CD14-positive monocyte (primary cell): Measurements from ENCODE around the gene INO80C. TPM values are rescaled to one million over a fixed set of nuclear protein-coding genes. Genes with fewer than 3 reads are reported as not detected.

ENCODE experiments used
- DNase-seq, 3 donors: peaks; one replicate each; pipeline ENCODE4 v3.0.0-alpha.2; 2011 to 2022
- H2AFZ ChIP-seq: 2 replicates; pipeline ENCODE4 v1.6.0; 2012; ENCODE audit warnings: mild to moderate bottlenecking, low read depth, low read length, inconsistent platforms; ENCODE audit not compliant: insufficient read depth, poor library complexity, severe bottlenecking
- H3K27ac ChIP-seq, 2 donors: 1 replicate in 1 of 2; 2 replicates in 1 of 2; pipeline ENCODE4 v1.5.1; 2012 to 2013; ENCODE audit warnings: low read length in 2 of 2, control low read depth in 1 of 2, inconsistent platforms in 1 of 2, low read depth in 1 of 2, mild to moderate bottlenecking in 1 of 2
- H3K27me3 ChIP-seq, 2 donors: one replicate each; pipeline versions ENCODE4 v1.6.0 to v1.6.1; 2011 to 2013; ENCODE audit warnings: low read length in 2 of 2; ENCODE audit not compliant: control insufficient read depth in 2 of 2, insufficient read depth in 2 of 2
- H3K36me3 ChIP-seq, 2 donors: replicated peaks in 1 of 2; 1 replicate in 1 of 2; 2 replicates in 1 of 2; pipeline versions ENCODE4 v1.5.1 to v1.6.1; 2012 to 2013; ENCODE audit warnings: low read length in 2 of 2, control low read depth in 1 of 2, inconsistent platforms in 1 of 2, mild to moderate bottlenecking in 1 of 2; ENCODE audit not compliant: insufficient read depth in 2 of 2, control insufficient read depth in 1 of 2
- H3K4me1 ChIP-seq, 2 donors: 1 replicate in 1 of 2; 2 replicates in 1 of 2; pipeline versions ENCODE4 v1.5.1 to v1.6.1; 2012 to 2013; ENCODE audit warnings: low read length in 2 of 2, control low read depth in 1 of 2, inconsistent platforms in 1 of 2, mild to moderate bottlenecking in 1 of 2, moderate library complexity in 1 of 2; ENCODE audit not compliant: insufficient read depth in 2 of 2, control insufficient read depth in 1 of 2
- H3K4me2 ChIP-seq: replicated peaks from 2 replicates; pipeline ENCODE3; 2012; ENCODE audit warnings: low read length, moderate library complexity, mild to moderate bottlenecking; ENCODE audit not compliant: poor library complexity, severe bottlenecking; ENCODE audit errors: extremely low read depth
- H3K4me3 ChIP-seq, 3 experiments: fragments of 200-600 bp in 1 of 3; sonication (generic) in 1 of 3; replicated peaks in 1 of 3; 1 replicate in 2 of 3; 2 replicates in 1 of 3; pipeline ENCODE4 v1.5.1; 2011 to 2013; ENCODE audit warnings: low read length in 3 of 3, mild to moderate bottlenecking in 3 of 3, control low read depth in 2 of 3, low read depth in 2 of 3, inconsistent platforms in 1 of 3, moderate library complexity in 1 of 3
- H3K79me2 ChIP-seq: 2 replicates; pipeline ENCODE4 v1.6.0; 2012; ENCODE audit warnings: mild to moderate bottlenecking, control low read depth, inconsistent platforms, low read length, moderate library complexity; ENCODE audit not compliant: insufficient read depth
- H3K9ac ChIP-seq: 2 replicates; pipeline ENCODE4 v1.6.0; 2017; ENCODE audit warnings: low read length, mild to moderate bottlenecking; ENCODE audit not compliant: insufficient read depth, poor library complexity, severe bottlenecking
- H3K9me3 ChIP-seq, 2 donors: replicated peaks in 1 of 2; 1 replicate in 1 of 2; 2 replicates in 1 of 2; pipeline versions ENCODE4 v1.5.1 to v1.6.1; 2012 to 2013; ENCODE audit warnings: low read length in 2 of 2, control low read depth in 1 of 2; ENCODE audit not compliant: control insufficient read depth in 1 of 2, insufficient read depth in 1 of 2
- H4K20me1 ChIP-seq: 2 replicates; pipeline ENCODE4 v1.6.0; 2012; ENCODE audit warnings: mild to moderate bottlenecking, low read length, control low read depth, moderate library complexity; ENCODE audit not compliant: insufficient read depth
- H3K27ac Mint-ChIP-seq, 7 donors: one replicate each; pipeline ENCODE4 v1.8.0; 2020; ENCODE audit warnings: mild to moderate bottlenecking in 7 of 7, mixed read lengths in 7 of 7, moderate library complexity in 6 of 7, inconsistent platforms in 2 of 7
- H3K27me3 Mint-ChIP-seq, 3 donors: one replicate each; pipeline ENCODE4 v1.8.0; 2021 to 2022; ENCODE audit warnings: low read depth in 3 of 3, mild to moderate bottlenecking in 3 of 3, mixed read lengths in 3 of 3, moderate library complexity in 3 of 3, inconsistent platforms in 1 of 3
- H3K36me3 Mint-ChIP-seq, 2 donors: one replicate each; pipeline ENCODE4 v1.8.0; 2020; ENCODE audit warnings: mixed read lengths in 2 of 2, inconsistent platforms in 1 of 2, mild to moderate bottlenecking in 1 of 2
- H3K4me1 Mint-ChIP-seq: one replicate; pipeline ENCODE4 v1.8.0; 2020; ENCODE audit warnings: mild to moderate bottlenecking, mixed read lengths
- H3K4me3 Mint-ChIP-seq, 2 donors: one replicate each; pipeline ENCODE4 v1.8.0; 2020; ENCODE audit warnings: mild to moderate bottlenecking in 2 of 2, mixed read lengths in 2 of 2, moderate library complexity in 1 of 2
- H3K9me3 Mint-ChIP-seq, 7 donors: one replicate each; pipeline ENCODE4 v1.8.0; 2020 to 2022; ENCODE audit warnings: mixed read lengths in 7 of 7, mild to moderate bottlenecking in 6 of 7, moderate library complexity in 6 of 7, inconsistent platforms in 2 of 7
- CTCF ChIP-seq: fragments of 200-600 bp; IDR thresholded peaks from one replicate; pipeline ENCODE4 v1.8.0; 2022; ENCODE audit warnings: antibody characterized with exemption, mild to moderate bottlenecking
- WGBS: methylation state at CpG from one replicate; pipeline ENCODE4 v1.1.5; 2013; ENCODE audit warnings: missing lambda C conversion rate; ENCODE audit not compliant: insufficient coverage; 5-methylcytosine and 5-hydroxymethylcytosine counted together
- intact Hi-C, 2 donors: fragments of 100-400 bp; cut with micrococcal nuclease; formaldehyde crosslinking; loops; one replicate each; pipeline versions ENCODE4 v1.15.0 to v1.15.1; 2023
- polyA plus RNA-seq, 3 donors: library from polyadenylated mRNA; depleted of rRNA in 1 of 3; unstranded in 2 of 3; stranded (reverse) in 1 of 3; fragments of 300-500 nt in 2 of 3; fragments of >200 nt in 1 of 3; fragmentation: Illumina TruSeq in 2 of 3; gene quantifications; 1 replicate in 2 of 3; 2 replicates in 1 of 3; pipeline ENCODE4 v1.2.3, GENCODE V29; 2012 to 2021

The INO80C gene
- polyA plus RNA-seq, 3 donors, result 17.7 to 27.9 (median 22.3) TPM

DNA sequence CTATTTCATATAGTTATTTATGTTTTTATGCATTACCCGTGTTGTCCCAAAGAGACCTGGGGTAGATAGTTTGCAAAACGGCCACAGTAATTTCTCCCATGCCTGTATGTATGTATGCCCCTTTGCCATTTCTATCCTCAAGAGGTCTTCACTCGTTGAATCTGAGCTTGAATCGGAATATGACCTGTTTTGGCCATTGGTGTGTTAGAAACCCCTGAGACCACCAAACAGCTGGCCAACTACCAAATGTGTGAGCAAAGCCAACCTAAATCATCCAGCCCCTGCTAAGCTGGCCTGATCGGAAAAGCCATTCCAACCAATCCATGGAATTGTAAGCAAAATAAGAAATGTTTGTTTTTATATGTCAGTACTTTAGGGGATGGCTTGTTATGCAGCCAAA is 23.4 kb upstream of the INO80C start:
- H3K4me2 ChIP-seq, result no peak overlapping the region
- no peaks in the 10 kb centered on the region for H3K9me3 ChIP-seq
- H3K79me2 ChIP-seq, result no peaks in the 10 kb centered on the region
- peaks cover 0 to 2% (median under 1%) of the 10 kb centered on the region in 3 donors for H3K27me3 Mint-ChIP-seq
- H3K9me3 Mint-ChIP-seq, result no peaks in the 10 kb centered on the region
- no peak overlapping the region for H3K9ac ChIP-seq
- H3K36me3 Mint-ChIP-seq, result no peaks in the 10 kb centered on the region
- H3K4me3 Mint-ChIP-seq, result no peak overlapping the region
- H3K27ac ChIP-seq, result no peak overlapping the region
- TF ChIP-seq CTCF, result no peak
- no peak overlapping the region for H2AFZ ChIP-seq
- H3K4me3 ChIP-seq, result no peak overlapping the region
- no peaks in the 10 kb centered on the region for H3K36me3 ChIP-seq
- H3K27ac Mint-ChIP-seq, result no peak overlapping the region
- no peaks in the 10 kb centered on the region for H4K20me1 ChIP-seq
- DNase-seq, result no peak
- H3K27me3 ChIP-seq, result no peaks in the 10 kb centered on the region
- H3K4me1 ChIP-seq, result peaks cover 28% of the 10 kb centered on the region in 2 donors
- intact Hi-C loops, result no loop called here
- peaks cover 38% of the 10 kb centered on the region for H3K4me1 Mint-ChIP-seq
- 100% methylated on average over 1 of the region's 5 CpGs for WGBS

DNA sequence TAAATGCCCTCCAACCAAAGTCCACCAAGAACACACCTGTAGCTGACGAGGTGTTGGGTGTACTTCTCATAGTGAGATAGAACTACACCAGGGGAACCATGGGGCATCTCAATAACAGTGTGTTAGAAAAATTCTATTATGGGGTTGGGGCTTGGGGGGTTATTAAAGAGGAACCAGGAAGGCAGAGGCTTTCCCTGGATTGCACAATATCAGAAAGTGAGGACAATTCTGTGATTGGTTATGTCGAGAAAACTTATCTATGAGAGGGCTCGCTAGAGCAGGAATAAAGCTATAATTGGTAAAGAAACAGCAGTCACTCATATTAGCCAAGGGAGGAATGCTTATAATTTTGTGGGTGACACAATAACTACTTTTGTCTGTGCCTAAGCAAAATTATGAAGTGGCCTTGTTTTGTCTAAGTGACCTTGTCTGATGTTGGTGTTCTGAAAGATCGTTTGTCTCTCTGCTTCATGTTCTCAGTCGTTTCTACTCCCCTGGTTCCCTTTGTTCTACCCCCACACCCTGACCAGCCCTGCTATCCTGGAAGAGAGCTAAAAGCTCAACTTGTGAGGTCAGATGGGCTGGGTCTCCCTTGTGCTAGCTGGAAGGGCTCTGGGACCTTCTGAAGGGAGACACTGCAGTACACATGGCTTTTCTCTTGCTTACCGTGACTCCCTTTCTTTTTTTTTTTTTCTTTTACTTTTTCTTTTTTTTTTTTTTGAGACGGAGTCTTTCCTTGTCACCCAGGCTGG is 21.6 kb upstream of the INO80C start:
- no peak overlapping the region for H3K4me2 ChIP-seq
- H3K9me3 Mint-ChIP-seq, result no peaks in the 10 kb centered on the region
- no peaks in the 10 kb centered on the region for H3K36me3 Mint-ChIP-seq
- peaks cover 0 to 6% (median 2%) of the 10 kb centered on the region in 3 donors for H3K27me3 Mint-ChIP-seq
- H3K27me3 ChIP-seq, result no peaks in the 10 kb centered on the region
- WGBS, result 52% methylated on average over 3 of the region's 7 CpGs
- peaks cover 21% of the 10 kb centered on the region for H3K4me1 Mint-ChIP-seq
- DNase-seq, result peak in 1 of 3 donors; percentile 51
- no peaks in the 10 kb centered on the region for H3K79me2 ChIP-seq
- no peak for TF ChIP-seq CTCF
- H3K27ac Mint-ChIP-seq, result peak overlapping the region in 1 of 7 donors; percentile 66
- no peaks in the 10 kb centered on the region for H3K36me3 ChIP-seq
- no peak overlapping the region for H2AFZ ChIP-seq
- no peak overlapping the region for H3K9ac ChIP-seq
- no peak overlapping the region for H3K4me3 ChIP-seq
- H4K20me1 ChIP-seq, result no peaks in the 10 kb centered on the region
- intact Hi-C loops, result no loop called here
- H3K27ac ChIP-seq, result no peak overlapping the region
- no peak overlapping the region for H3K4me3 Mint-ChIP-seq
- peaks cover 10% of the 10 kb centered on the region in 2 donors for H3K4me1 ChIP-seq
- no peaks in the 10 kb centered on the region for H3K9me3 ChIP-seq
